Measurements from ENCODE around the gene CRIP2.
A peak's percentile ranks its signal among the peaks of the same experiment; 100 is the strongest.

The CRIP2 gene

GRCh38 chr14:105486163-105486973 lies 11.7 kb downstream of the CRIP2 start, which contains the start of gene CRIP1:
Gene CRIP1 (plus strand): TSS chr14:105486886. CDS start chr14:105487260, 374 bp downstream.
- Histone ChIP-seq H3K79me2 (ENCODE audit: insufficient read depth, low read depth) (peaks cover 22% of the 10 kb centered on the region; the same call in 1 of the 2 replicates), H4K20me1 (ENCODE audit: insufficient read depth) (no peaks in the 10 kb centered on the region), H3K4me2 (peak within 1 kb of the TSS; percentile 85), H3K4me1 (ENCODE audit: low read depth, poor library complexity, severe bottlenecking) (peaks cover 10% of the 10 kb centered on the region), H3K27ac (peak within 1 kb of the TSS; percentile 98), H3K9ac (peak within 1 kb of the TSS; percentile 96), H3K4me3 (IDR thresholded peaks at IDR 0.05; ENCODE audit: insufficient read depth, low read depth, low read length) (no peak within 1 kb of the TSS), H3K27me3 (ENCODE audit: insufficient read depth, low read depth) (no peaks in the 10 kb centered on the region), H2AFZ (ENCODE audit: low read depth) (peak within 1 kb of the TSS; percentile 59; the same call in 1 of the 2 replicates), H3K36me3 (ENCODE audit: insufficient read depth) (no peaks in the 10 kb centered on the region)
- no peak for TF ChIP-seq CTCF (conservative IDR thresholded peaks at IDR 0.05; ENCODE audit: low read depth, low read length)

- H3K4me3 ChIP-seq (IDR thresholded peaks at IDR 0.05; ENCODE audit: insufficient read depth, low read depth, low read length): no peak overlapping the region
- H3K27ac ChIP-seq: peak overlapping the region; percentile 98
- peak overlapping the region; percentile 96 for H3K9ac ChIP-seq
These were observed 12.4 kb downstream of the CRIP2 start for GRCh38 chr14:105486974-105487448.

GRCh38 chr14:105487449-105487985 lies 12.9 kb downstream of the CRIP2 start:
- Histone ChIP-seq H3K27ac (peak overlapping the region; percentile 98), H3K4me3 (IDR thresholded peaks at IDR 0.05; ENCODE audit: insufficient read depth, low read depth, low read length) (no peak overlapping the region)
- no peak for TF ChIP-seq CTCF (conservative IDR thresholded peaks at IDR 0.05; ENCODE audit: low read depth, low read length)

More at GRCh38 chr14:105486974-105487448, 12.4 kb downstream of the CRIP2 start:
- H3K36me3 ChIP-seq (ENCODE audit: insufficient read depth): no peaks in the 10 kb centered on the region
- H3K4me1 ChIP-seq (ENCODE audit: low read depth, poor library complexity, severe bottlenecking): peaks cover 14% of the 10 kb centered on the region
- peak overlapping the region; percentile 85 for H3K4me2 ChIP-seq
- H3K79me2 ChIP-seq (ENCODE audit: insufficient read depth, low read depth): peaks cover 25% of the 10 kb centered on the region
- no peak for TF ChIP-seq CTCF (conservative IDR thresholded peaks at IDR 0.05; ENCODE audit: low read depth, low read length)
- H3K27me3 ChIP-seq (ENCODE audit: insufficient read depth, low read depth): no peaks in the 10 kb centered on the region
- H4K20me1 ChIP-seq (ENCODE audit: insufficient read depth): no peaks in the 10 kb centered on the region; the same call in 1 of the 2 replicates
- peak overlapping the region; percentile 59; the same call in 1 of the 2 replicates for H2AFZ ChIP-seq (ENCODE audit: low read depth)

GRCh38 chr14:105487986-105488777 lies 13.6 kb downstream of the CRIP2 start:
- no peak for TF ChIP-seq CTCF (conservative IDR thresholded peaks at IDR 0.05; ENCODE audit: low read depth, low read length)
- H3K27me3 ChIP-seq (ENCODE audit: insufficient read depth, low read depth): no peaks in the 10 kb centered on the region
- no peak overlapping the region for H3K4me3 ChIP-seq (IDR thresholded peaks at IDR 0.05; ENCODE audit: insufficient read depth, low read depth, low read length)
- H4K20me1 ChIP-seq (ENCODE audit: insufficient read depth): no peaks in the 10 kb centered on the region; the same call in 1 of the 2 replicates
- H3K9ac ChIP-seq: peak overlapping the region; percentile 96
- no peaks in the 10 kb centered on the region for H3K36me3 ChIP-seq (ENCODE audit: insufficient read depth)
- peak overlapping the region; percentile 98 for H3K27ac ChIP-seq
- H2AFZ ChIP-seq (ENCODE audit: low read depth): peak overlapping the region; percentile 59; the same call in 1 of the 2 replicates
- peaks cover 7% of the 10 kb centered on the region for H3K4me1 ChIP-seq (ENCODE audit: low read depth, poor library complexity, severe bottlenecking)
- peaks cover 25% of the 10 kb centered on the region for H3K79me2 ChIP-seq (ENCODE audit: insufficient read depth, low read depth)
- H3K4me2 ChIP-seq: peak overlapping the region; percentile 98

More at GRCh38 chr14:105487449-105487985, 12.9 kb downstream of the CRIP2 start:
- H3K27me3 ChIP-seq (ENCODE audit: insufficient read depth, low read depth): no peaks in the 10 kb centered on the region
- peak overlapping the region; percentile 85 for H3K4me2 ChIP-seq
- peak overlapping the region; percentile 96 for H3K9ac ChIP-seq
- no peaks in the 10 kb centered on the region for H3K36me3 ChIP-seq (ENCODE audit: insufficient read depth)
- H3K4me1 ChIP-seq (ENCODE audit: low read depth, poor library complexity, severe bottlenecking): peaks cover 12% of the 10 kb centered on the region
- peaks cover 25% of the 10 kb centered on the region for H3K79me2 ChIP-seq (ENCODE audit: insufficient read depth, low read depth)
- peak overlapping the region; percentile 59; the same call in 1 of the 2 replicates for H2AFZ ChIP-seq (ENCODE audit: low read depth)
- H4K20me1 ChIP-seq (ENCODE audit: insufficient read depth): no peaks in the 10 kb centered on the region; the same call in 1 of the 2 replicates

Measured in KMS-11 (cell line).